Dermis blood vessel endothelial cell (primary cell): Measurements from ENCODE around the gene CSNK1G2. TPM values are rescaled to one million over a fixed set of nuclear protein-coding genes. Genes with fewer than 3 reads are reported as not detected.
"Not testable (repeated sequence)": the region's sequence is repeated elsewhere in the genome, so short reads cannot be mapped to it uniquely, and the experiment has no call there.

ENCODE experiments used
- DNase-seq: peaks from one replicate; pipeline ENCODE4 v3.0.0; 2010
- total RNA-seq: library from RNA; depleted of rRNA; stranded (reverse); fragments of >200 nt; gene quantifications from 2 replicates; pipeline ENCODE4 v1.2.3, GENCODE V29; 2014

Gene CSNK1G2
- total RNA-seq, 1 donor from 2014 or later: 73.9 TPM

DNA sequence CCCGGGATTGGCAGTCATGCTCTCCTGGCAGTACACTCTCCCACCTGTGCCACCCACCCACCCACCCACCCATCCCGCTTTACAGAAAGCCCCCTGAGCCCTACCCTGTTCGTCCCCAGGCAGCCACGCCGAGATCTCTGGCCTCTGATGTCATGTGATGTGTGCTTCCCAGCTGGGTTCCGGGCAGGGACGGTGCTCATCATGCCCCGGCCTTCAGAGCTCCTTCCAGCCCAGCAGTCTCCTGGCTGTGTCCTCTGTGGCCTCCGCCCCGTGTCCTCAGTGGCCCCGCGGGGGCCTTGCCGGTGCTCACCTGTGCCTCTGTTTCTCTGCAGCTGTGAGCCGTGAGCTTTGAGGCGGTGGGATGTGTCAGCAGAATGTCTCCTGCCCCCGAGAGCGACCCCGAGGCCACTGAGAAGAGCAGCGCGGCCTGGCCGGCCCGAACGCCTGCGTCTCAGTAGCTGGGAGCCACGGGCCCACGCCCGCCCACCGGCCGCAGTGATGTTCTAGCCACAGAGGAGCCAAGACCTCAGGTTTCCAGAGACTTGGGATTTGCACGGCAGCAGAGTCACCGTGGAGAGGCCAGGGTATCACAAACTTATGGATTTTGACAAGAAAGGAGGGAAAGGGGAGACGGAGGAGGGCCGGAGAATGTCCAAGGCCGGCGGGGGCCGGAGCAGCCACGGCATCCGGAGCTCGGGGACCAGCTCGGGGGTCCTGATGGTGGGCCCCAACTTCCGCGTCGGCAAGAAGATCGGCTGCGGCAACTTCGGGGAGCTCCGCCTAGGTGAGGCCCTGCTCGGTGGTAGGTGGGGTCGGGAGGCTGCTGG is 28.4 kb downstream of the CSNK1G2 start:
- DNase-seq: no peak

GRCh38 chr19:1970003-1970805 is 29.2 kb downstream of the CSNK1G2 start:
- no peak for DNase-seq

GRCh38 chr19:1970806-1971502 is 30.0 kb downstream of the CSNK1G2 start:
- no peak for DNase-seq

DNA sequence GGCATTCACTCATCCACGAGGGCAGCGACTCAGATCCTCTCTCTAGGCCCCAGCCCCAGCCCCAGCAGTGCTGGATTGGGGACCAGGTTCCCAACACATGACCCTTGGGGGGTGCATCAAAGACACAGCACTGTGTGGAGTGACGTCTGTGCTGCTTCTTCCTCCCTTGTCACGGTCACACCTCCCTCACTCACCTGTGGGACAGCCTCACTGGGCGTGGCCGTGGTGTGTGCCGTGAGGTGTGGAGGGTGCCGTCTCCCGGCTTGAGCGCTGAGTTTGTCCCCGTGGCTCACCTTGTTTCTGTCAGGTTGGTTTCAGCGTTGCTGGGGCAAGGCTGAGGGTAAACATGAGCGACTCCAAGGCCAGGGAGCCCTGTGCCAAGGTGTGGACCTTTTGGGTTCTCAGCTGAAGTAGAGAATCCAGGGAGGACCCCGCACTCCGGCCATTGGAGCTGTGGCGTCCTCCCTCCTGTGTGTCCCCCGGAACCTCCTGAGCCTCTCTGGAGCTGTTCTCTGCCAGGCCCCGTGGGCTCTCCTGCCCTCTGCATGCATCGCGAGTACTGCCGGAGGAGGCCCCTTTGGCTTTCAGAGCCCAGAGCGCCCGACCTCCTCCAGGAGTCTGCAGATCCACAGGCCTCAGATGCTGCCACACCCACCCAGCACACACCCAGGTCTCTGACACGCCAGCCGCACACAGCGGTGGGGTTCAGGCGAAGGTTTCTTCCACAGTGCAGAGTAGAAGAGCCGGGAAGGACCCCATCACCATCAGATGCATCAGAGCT is 33.6 kb downstream of the CSNK1G2 start:
- DNase-seq: no peak

DNA sequence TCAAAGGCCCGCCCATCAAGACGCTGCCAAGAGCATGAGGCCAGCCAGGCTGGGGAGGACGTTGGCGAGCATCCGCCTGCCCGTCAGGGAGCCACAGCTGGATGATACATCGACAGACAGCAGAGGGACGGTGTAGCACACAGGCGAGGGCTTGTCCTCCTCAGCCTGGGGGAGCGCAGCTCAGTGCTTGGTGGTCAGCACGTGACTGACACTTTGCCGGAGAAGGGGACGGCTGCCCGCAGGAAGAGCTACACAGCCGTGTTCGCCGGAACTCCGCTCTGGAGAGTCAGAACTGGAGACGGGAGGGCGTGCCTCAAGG is 34.1 kb downstream of the CSNK1G2 start:
- DNase-seq: no peak

- no peak for DNase-seq
Measured at GRCh38 chr19:1977120-1977519, 36.1 kb downstream of the CSNK1G2 start.

GRCh38 chr19:1978346-1978894 is 37.4 kb downstream of the CSNK1G2 start:
- no peak for DNase-seq

DNA sequence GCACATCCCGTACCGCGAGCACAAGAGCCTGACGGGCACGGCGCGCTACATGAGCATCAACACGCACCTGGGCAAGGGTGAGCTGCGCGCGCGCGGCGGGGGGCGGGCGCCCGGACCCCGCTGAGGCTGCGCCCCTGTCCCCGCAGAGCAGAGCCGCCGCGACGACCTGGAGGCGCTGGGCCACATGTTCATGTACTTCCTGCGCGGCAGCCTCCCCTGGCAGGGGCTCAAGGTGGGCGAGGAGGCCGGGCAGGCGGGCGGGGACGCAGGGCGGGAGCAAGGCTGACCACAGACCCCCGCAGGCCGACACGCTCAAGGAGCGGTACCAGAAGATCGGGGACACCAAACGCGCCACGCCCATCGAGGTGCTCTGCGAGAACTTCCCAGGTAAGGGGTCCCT is 38.0 kb downstream of the CSNK1G2 start:
- DNase-seq: no peak

DNA sequence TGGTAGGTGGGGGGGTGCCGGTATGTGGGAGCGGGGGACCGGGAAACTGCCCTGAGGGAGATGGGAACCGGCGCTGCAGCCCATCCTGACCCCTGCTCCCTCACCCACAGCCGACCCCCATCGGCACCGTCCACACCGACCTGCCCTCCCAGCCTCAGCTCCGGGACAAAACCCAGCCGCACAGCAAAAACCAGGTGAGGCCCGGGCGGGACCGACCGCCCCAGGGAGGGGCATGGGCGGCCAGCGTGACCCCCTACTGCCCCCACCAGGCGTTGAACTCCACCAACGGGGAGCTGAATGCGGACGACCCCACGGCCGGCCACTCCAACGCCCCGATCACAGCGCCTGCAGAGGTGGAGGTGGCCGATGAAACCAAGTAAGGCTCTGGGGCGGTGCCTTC is 38.7 kb downstream of the CSNK1G2 start:
- no peak for DNase-seq

DNA sequence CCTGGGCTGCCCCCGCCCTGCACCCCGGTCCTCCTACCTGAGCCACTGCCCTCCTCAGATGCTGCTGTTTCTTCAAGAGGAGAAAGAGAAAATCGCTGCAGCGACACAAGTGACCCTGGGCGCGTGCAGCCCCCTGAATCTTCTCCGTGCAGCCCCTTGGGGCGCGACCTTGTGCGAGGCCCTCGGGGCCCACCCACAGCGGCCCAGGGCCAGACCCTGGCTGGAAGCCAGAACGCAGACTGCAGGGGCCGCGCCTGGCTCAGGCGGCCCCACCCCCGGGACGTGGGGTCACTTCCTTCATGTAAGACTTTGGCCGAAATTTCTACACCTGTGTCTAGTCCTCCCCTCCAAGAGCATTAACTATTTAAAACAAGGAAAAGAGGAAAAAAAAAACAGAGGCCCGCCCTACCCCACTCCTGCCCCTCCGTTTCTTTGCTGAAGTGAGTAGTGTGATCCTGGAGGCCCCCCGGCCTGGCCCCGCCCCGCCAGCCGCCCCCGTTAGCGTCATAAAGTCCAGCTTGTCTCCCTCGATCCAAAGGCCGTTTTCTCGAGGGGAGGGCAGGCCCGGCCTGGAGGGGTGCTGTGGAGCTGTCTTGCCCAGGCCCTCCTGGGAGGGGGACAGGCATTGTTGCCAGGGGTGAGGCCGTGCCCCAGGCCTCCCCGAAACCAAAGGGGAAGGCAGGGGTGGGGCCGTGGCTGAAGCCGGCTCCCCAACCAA is 39.3 kb downstream of the CSNK1G2 start:
- no peak for DNase-seq

DNA sequence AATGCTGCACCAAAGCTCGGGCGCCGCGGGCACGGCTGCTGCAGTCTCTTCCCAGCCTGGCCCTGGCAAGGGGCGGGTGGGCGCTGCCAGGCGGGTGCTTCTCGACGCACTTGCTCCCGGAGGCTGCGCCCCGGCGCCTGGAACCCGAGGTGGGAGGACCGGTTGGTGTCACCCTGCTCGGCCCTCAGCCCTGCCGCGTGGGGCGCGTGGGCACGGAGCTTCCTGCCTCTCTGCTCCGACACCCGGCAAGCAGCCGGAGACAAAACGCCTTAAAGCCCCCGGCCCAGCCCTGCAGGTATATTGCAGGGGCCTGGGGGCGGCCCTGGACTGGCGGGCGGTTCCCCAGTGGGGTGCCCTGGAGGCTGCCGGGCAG is 39.8 kb downstream of the CSNK1G2 start:
- DNase-seq: no peak

- no peak for DNase-seq
Measured at GRCh38 chr19:1981253-1981652, 40.3 kb downstream of the CSNK1G2 start.

DNA sequence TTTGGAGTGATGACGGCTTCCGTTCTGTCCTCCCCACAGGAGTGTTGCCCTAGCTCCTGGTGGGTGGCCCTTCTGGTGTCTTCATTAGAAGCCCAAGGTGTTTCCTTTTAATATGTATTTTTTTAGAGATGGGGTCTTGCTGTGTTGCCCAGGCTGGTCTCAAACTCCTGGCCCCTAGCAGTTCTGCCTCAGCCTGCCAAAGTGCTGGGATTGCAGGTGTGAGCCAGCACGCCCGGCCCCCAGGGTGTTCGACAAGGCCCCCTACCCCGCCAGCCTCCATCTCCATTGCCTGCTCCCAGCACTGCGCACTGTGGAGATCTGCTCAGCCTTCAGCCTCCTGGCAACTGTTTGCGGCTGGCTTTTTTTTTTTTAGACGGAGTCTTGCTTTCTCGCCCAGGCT is 43.4 kb downstream of the CSNK1G2 start:
- DNase-seq: no peak

GRCh38 chr19:1985588-1986356 is 44.8 kb downstream of the CSNK1G2 start:
- no peak for DNase-seq

GRCh38 chr19:1986357-1987162 is 45.6 kb downstream of the CSNK1G2 start:
- no peak for DNase-seq

GRCh38 chr19:1987197-1988187 is 46.5 kb downstream of the CSNK1G2 start:
- no peak for DNase-seq

DNA sequence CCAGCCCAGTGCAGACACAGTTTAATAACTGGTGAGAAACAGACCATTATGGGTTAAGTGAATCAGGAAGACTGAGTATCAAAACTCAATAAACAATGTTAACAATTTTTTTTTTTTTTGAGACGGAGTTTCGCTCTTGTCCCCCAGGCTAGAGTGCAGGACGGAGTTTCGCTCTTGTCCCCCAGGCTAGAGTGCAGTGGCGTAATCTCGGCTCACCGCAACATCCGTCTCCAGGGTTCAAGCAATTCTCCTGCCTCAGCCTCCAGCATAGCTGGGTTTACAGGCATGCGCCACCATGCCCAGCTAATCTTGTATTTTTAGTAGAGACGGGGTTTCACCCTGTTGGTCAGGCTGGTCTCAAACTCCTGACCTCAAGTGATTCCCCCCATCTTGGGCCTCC is 47.5 kb downstream of the CSNK1G2 start:
- not testable (repeated sequence) for DNase-seq

- DNase-seq: no peak
Measured at GRCh38 chr19:1989513-1990229, 48.7 kb downstream of the CSNK1G2 start.
